GM23338 (cell line): ENCODE data around the gene NQO1. TPM values are rescaled to one million over a fixed set of nuclear protein-coding genes. Genes with fewer than 3 reads are reported as not detected.

Experiments
- ATAC-seq: fragments of 200-7000 bp; cut with Tn5 transposase; 3 replicates; pipeline ENCODE4 v1.9.1; 2020
- DNase-seq: peaks from one replicate; pipeline ENCODE4 v3.0.0-alpha.2; 2015; ENCODE audit warnings: low spot score
- H2AFZ ChIP-seq: fragments of 200-600 bp; sonication (generic); 2 replicates; pipeline ENCODE4 v1.8.0; 2016; ENCODE audit warnings: antibody characterized with exemption, mild to moderate bottlenecking, moderate library complexity
- H3F3A ChIP-seq: fragments of 200-600 bp; sonication (generic); replicated peaks from 2 replicates; pipeline ENCODE4 v1.8.0; 2017; ENCODE audit warnings: antibody characterized with exemption, mixed run types, low read depth
- H3K27ac ChIP-seq: fragments of 200-600 bp; sonication (generic); 2 replicates; pipeline ENCODE4 v1.6.1; 2016; ENCODE audit warnings: low read depth
- H3K27me3 ChIP-seq: fragments of 200-600 bp; sonication (generic); 2 replicates; pipeline ENCODE4 v1.8.0; 2016; ENCODE audit warnings: mild to moderate bottlenecking, mixed run types, moderate library complexity; ENCODE audit not compliant: insufficient read depth
- H3K36me3 ChIP-seq: fragments of 200-600 bp; sonication (generic); 2 replicates; pipeline ENCODE4 v1.8.0; 2016; ENCODE audit warnings: mild to moderate bottlenecking; ENCODE audit not compliant: insufficient read depth
- H3K4me1 ChIP-seq: fragments of 200-600 bp; sonication (generic); 2 replicates; pipeline ENCODE4 v1.8.0; 2016; ENCODE audit warnings: mild to moderate bottlenecking, moderate library complexity; ENCODE audit not compliant: insufficient read depth
- H3K4me2 ChIP-seq: fragments of 200-600 bp; sonication (generic); 2 replicates; pipeline ENCODE4 v1.7.1; 2017; ENCODE audit warnings: mixed run types
- H3K4me3 ChIP-seq: fragments of 200-600 bp; sonication (generic); 2 replicates; pipeline ENCODE4 v1.6.1; 2016; ENCODE audit warnings: mixed run types
- H3K79me2 ChIP-seq: fragments of 200-600 bp; sonication (generic); replicated peaks from 2 replicates; pipeline ENCODE4 v1.8.0; 2017; ENCODE audit warnings: mild to moderate bottlenecking; ENCODE audit not compliant: insufficient read depth
- H3K9me2 ChIP-seq: fragments of 200-600 bp; sonication (generic); 2 replicates; pipeline ENCODE4 v1.8.0; 2017; ENCODE audit not compliant: insufficient read depth
- H4K20me1 ChIP-seq: fragments of 200-600 bp; sonication (generic); replicated peaks from 2 replicates; pipeline ENCODE4 v1.8.0; 2017; ENCODE audit warnings: mild to moderate bottlenecking; ENCODE audit not compliant: insufficient read depth
- H3K27ac Mint-ChIP-seq: 2 replicates; pipeline ENCODE4 v1.8.0; 2020; ENCODE audit warnings: inconsistent platforms, mild to moderate bottlenecking, moderate library complexity, mixed read lengths
- H3K27me3 Mint-ChIP-seq: 3 replicates; pipeline ENCODE4 v1.8.0; 2022; ENCODE audit warnings: low read depth, mild to moderate bottlenecking, moderate library complexity, mixed read lengths, inconsistent platforms; ENCODE audit not compliant: insufficient read depth, poor library complexity
- H3K36me3 Mint-ChIP-seq: 3 replicates; pipeline ENCODE4 v1.8.0; 2021; ENCODE audit warnings: low read depth, mild to moderate bottlenecking, inconsistent platforms, moderate library complexity, mixed read lengths
- H3K4me1 Mint-ChIP-seq: 3 replicates; pipeline ENCODE4 v1.8.0; 2020; ENCODE audit warnings: mild to moderate bottlenecking, inconsistent platforms, mixed read lengths
- H3K4me3 Mint-ChIP-seq: 3 replicates; pipeline ENCODE4 v1.8.0; 2021; ENCODE audit warnings: moderate library complexity, mild to moderate bottlenecking, inconsistent platforms, mixed read lengths
- H3K9me3 Mint-ChIP-seq: 3 replicates; pipeline ENCODE4 v1.8.0; 2020; ENCODE audit warnings: moderate library complexity, mild to moderate bottlenecking, inconsistent platforms, mixed read lengths
- CREB1 ChIP-seq: fragments of 250-450 bp; sonication (Bioruptor Pico); IDR thresholded peaks from 2 replicates; pipeline ENCODE4 v1.5.0; 2020; ENCODE audit warnings: low read depth, mild to moderate bottlenecking, moderate library complexity
- CTCF ChIP-seq, 2 experiments: fragments of 200-600 bp in 1 of 2; sonication (generic) in 1 of 2; conservative IDR thresholded peaks; 2 replicates each; pipeline versions ENCODE4 v1.5.1 to v1.6.1; 2016 to 2017; ENCODE audit warnings: antibody characterized with exemption in 2 of 2, low read depth in 2 of 2, mild to moderate bottlenecking in 2 of 2, moderate library complexity in 1 of 2
- ETS1 ChIP-seq: IDR thresholded peaks from 2 replicates; pipeline ENCODE4 v1.6.1; 2016; ENCODE audit warnings: antibody characterized with exemption
- EZH2 ChIP-seq: fragments of 200-600 bp; sonication (generic); IDR thresholded peaks from one replicate; pipeline ENCODE4 v1.8.0; 2017; ENCODE audit warnings: antibody characterized with exemption, mild to moderate bottlenecking, low read depth; ENCODE audit not compliant: unreplicated experiment
- EZH2phosphoT487 ChIP-seq: fragments of 200-600 bp; sonication (generic); IDR thresholded peaks from one replicate; pipeline ENCODE4 v1.8.1; 2018; ENCODE audit warnings: antibody characterized with exemption; ENCODE audit not compliant: unreplicated experiment
- JUNB ChIP-seq: IDR thresholded peaks from one replicate; pipeline ENCODE4 v1.6.1; 2016; ENCODE audit warnings: antibody characterized with exemption; ENCODE audit not compliant: unreplicated experiment
- NANOG ChIP-seq: IDR thresholded peaks from 2 replicates; pipeline ENCODE4 v1.6.1; 2016; ENCODE audit warnings: antibody characterized with exemption, borderline replicate concordance
- POLR2AphosphoS5 ChIP-seq: IDR thresholded peaks from 2 replicates; pipeline ENCODE4 v1.6.1; 2016; ENCODE audit warnings: antibody characterized with exemption, low read depth
- REST ChIP-seq: IDR thresholded peaks from one replicate; pipeline ENCODE4 v1.6.1; 2018; ENCODE audit warnings: antibody characterized with exemption; ENCODE audit not compliant: unreplicated experiment
- STAT1 ChIP-seq: IDR thresholded peaks from one replicate; pipeline ENCODE4 v1.6.1; 2016; ENCODE audit warnings: antibody characterized with exemption; ENCODE audit not compliant: unreplicated experiment
- ZNF114 ChIP-seq: fragments of 250-450 bp; sonication (Bioruptor Pico); IDR thresholded peaks from 2 replicates; pipeline ENCODE4 v1.5.0; 2020; ENCODE audit warnings: mild to moderate bottlenecking, moderate library complexity
- ZNF331 ChIP-seq: fragments of 250-450 bp; sonication (Bioruptor Pico); IDR thresholded peaks from 2 replicates; pipeline ENCODE4 v1.5.0; 2020; ENCODE audit warnings: low read depth, mild to moderate bottlenecking, moderate library complexity
- ZNF462 ChIP-seq: fragments of 250-450 bp; sonication (Bioruptor Pico); IDR thresholded peaks from 2 replicates; pipeline ENCODE4 v1.5.0; 2020; ENCODE audit warnings: mild to moderate bottlenecking, moderate library complexity
- polyA plus RNA-seq: library from polyadenylated mRNA; unstranded; fragments of >200 nt; fragmentation: Nextera tagmentation; extraction: Ambion mirVana; gene quantifications from 2 replicates; pipeline ENCODE4 v1.2.1, GENCODE V29; 2016
- total RNA-seq: library from RNA; depleted of rRNA; stranded (reverse); fragments of >200 nt; shearing (Covaris generic); gene quantifications from 2 replicates; pipeline ENCODE4 v1.2.3, GENCODE V29; 2014

NQO1 gene
- total and polyA plus RNA-seq, 2 experiments from 2014 or later: 80.9 to 86.3 TPM

GRCh38 chr16:69680358-69680757 lies 46.0 kb downstream of the NQO1 start:
- Mint-ChIP-seq H3K9me3 (no peaks in the 10 kb centered on the region), H3K27ac (no peak overlapping the region), H3K4me1 (no peaks in the 10 kb centered on the region), H3K36me3 (peaks cover 14% of the 10 kb centered on the region), H3K27me3 (no peaks in the 10 kb centered on the region), H3K4me3 (no peak overlapping the region)
- Histone ChIP-seq H3K79me2 (no peaks in the 10 kb centered on the region), H3K4me3 (no peak overlapping the region), H4K20me1 (no peaks in the 10 kb centered on the region), H3K27ac (no peak overlapping the region), H2AFZ (no peak overlapping the region), H3K27me3 (no peaks in the 10 kb centered on the region), H3K4me1 (no peaks in the 10 kb centered on the region), H3F3A (no peaks in the 10 kb centered on the region), H3K9me2 (no peaks in the 10 kb centered on the region), H3K36me3 (peaks cover 17% of the 10 kb centered on the region), H3K4me2 (no peak overlapping the region)
- ATAC-seq (no peak), DNase-seq (no peak)
- TF ChIP-seq ZNF462 (CRISPR knock-in tag) (no peak), CREB1 (CRISPR knock-in tag) (no peak), ETS1 (no peak), ZNF331 (no peak), EZH2phosphoT487 (no peak), ZNF114 (CRISPR knock-in tag) (no peak), EZH2 (no peak), NANOG (no peak), POLR2AphosphoS5 (no peak), REST (no peak), STAT1 (no peak), JUNB (no peak), CTCF (conservative IDR thresholded peaks at IDR 0.05; ENCODE audit: low read depth in 2 of 2) (no peak)
